WERI-Rb-1 (cell line): ENCODE data around the gene AAK1.
"Not testable (repeated sequence)": the region's sequence is repeated elsewhere in the genome, so short reads cannot be mapped to it uniquely, and the experiment has no call there.

Experiments used
- DNase-seq: peaks from one replicate; pipeline ENCODE4 v3.0.0-alpha.2; 2020
- H3K27ac ChIP-seq: fragments of 250-450 bp; sonication (Bioruptor Pico); 2 replicates; pipeline ENCODE4 v1.5.1; 2020; ENCODE audit warnings: mild to moderate bottlenecking, moderate library complexity
- H3K27me3 ChIP-seq: fragments of 250-450 bp; sonication (Bioruptor Pico); 2 replicates; pipeline ENCODE4 v1.5.1; 2021; ENCODE audit warnings: mild to moderate bottlenecking, low read depth, moderate library complexity; ENCODE audit not compliant: insufficient read depth, severe bottlenecking
- H3K36me3 ChIP-seq: fragments of 250-450 bp; sonication (Bioruptor Pico); 2 replicates; pipeline ENCODE4 v1.5.1; 2020; ENCODE audit warnings: mild to moderate bottlenecking, moderate library complexity
- H3K4me3 ChIP-seq: 2 replicates; pipeline ENCODE4 v1.5.1; 2011; ENCODE audit warnings: low read depth, mild to moderate bottlenecking, control low read depth, low read length
- H3K9me3 ChIP-seq: fragments of 250-450 bp; sonication (Bioruptor Pico); 2 replicates; pipeline ENCODE4 v1.5.1; 2021; ENCODE audit warnings: mild to moderate bottlenecking, moderate library complexity; ENCODE audit not compliant: severe bottlenecking
- CTCF ChIP-seq: IDR thresholded peaks from 2 replicates; pipeline ENCODE4 v1.5.1; 2011; ENCODE audit warnings: low read depth, mild to moderate bottlenecking, control low read depth, inconsistent platforms, low read length

AAK1 gene

GRCh38 chr2:69554981-69555380, 88.6 kb downstream of the AAK1 start:
- Histone ChIP-seq H3K4me3 (no peak overlapping the region), H3K36me3 (no peaks in the 10 kb centered on the region), H3K27ac (no peak overlapping the region), H3K27me3 (no peaks in the 10 kb centered on the region), H3K9me3 (no peaks in the 10 kb centered on the region)
- TF ChIP-seq CTCF = no peak
- no peak for DNase-seq

GRCh38 chr2:69554568-69554967, 89.0 kb downstream of the AAK1 start:
- DNase-seq = no peak
- no peaks in the 10 kb centered on the region for H3K9me3 ChIP-seq
- no peak overlapping the region for H3K27ac ChIP-seq
- H3K4me3 ChIP-seq = no peak overlapping the region
- no peaks in the 10 kb centered on the region for H3K36me3 ChIP-seq
- no peaks in the 10 kb centered on the region for H3K27me3 ChIP-seq
- no peak for TF ChIP-seq CTCF

- H3K36me3 ChIP-seq = no peaks in the 10 kb centered on the region
- no peak overlapping the region for H3K27ac ChIP-seq
- no peak for TF ChIP-seq CTCF
Measured at GRCh38 chr2:69553991-69554390, 89.5 kb downstream of the AAK1 start.

GRCh38 chr2:69550511-69550910, 93.0 kb downstream of the AAK1 start:
- H3K4me3 ChIP-seq, DNase-seq, H3K27me3 ChIP-seq, H3K36me3 ChIP-seq, H3K27ac ChIP-seq, H3K9me3 ChIP-seq: not testable (repeated sequence)

More at GRCh38 chr2:69553991-69554390, 89.5 kb downstream of the AAK1 start:
- DNase-seq = no peak
- Histone ChIP-seq H3K9me3 (no peaks in the 10 kb centered on the region), H3K4me3 (no peak overlapping the region), H3K27me3 (no peaks in the 10 kb centered on the region)

- TF ChIP-seq CTCF = no peak
- peaks cover 8% of the 10 kb centered on the region for H3K9me3 ChIP-seq
- no peaks in the 10 kb centered on the region; the same call in 1 of the 2 replicates for H3K36me3 ChIP-seq
- H3K27me3 ChIP-seq = no peaks in the 10 kb centered on the region
- no peak overlapping the region for H3K27ac ChIP-seq
- no peak overlapping the region for H3K4me3 ChIP-seq
- no peak for DNase-seq
Measured at GRCh38 chr2:69549421-69549820, 94.1 kb downstream of the AAK1 start.

- no peak for TF ChIP-seq CTCF
- no peak for DNase-seq
- peaks cover 8% of the 10 kb centered on the region for H3K9me3 ChIP-seq
- no peak overlapping the region for H3K4me3 ChIP-seq
- H3K27ac ChIP-seq = no peak overlapping the region
- no peaks in the 10 kb centered on the region for H3K27me3 ChIP-seq
- peaks cover 4% of the 10 kb centered on the region for H3K36me3 ChIP-seq
Measured at GRCh38 chr2:69547984-69548715, 95.4 kb downstream of the AAK1 start.
